Keratinocyte (primary cell): ENCODE measurements around the gene SKIDA1. TPM values are rescaled to one million over a fixed set of nuclear protein-coding genes. Genes with fewer than 3 reads are reported as not detected.
A peak's percentile ranks its signal among the peaks of the same experiment; 100 is the strongest.

Source experiments
- DNase-seq: peaks from one replicate; pipeline ENCODE4 v3.0.0-alpha.2; 2011; ENCODE audit warnings: low read depth, missing footprints, low spot score
- FAIRE-seq: peaks from 2 replicates; lab custom pipeline; 2011; peaks lifted over from hg19 to GRCh38; lab: Jason Lieb, UNC
- H2AFZ ChIP-seq: 2 replicates; pipeline ENCODE4 v1.6.0; 2012; ENCODE audit warnings: low read length, control low read depth, inconsistent platforms; ENCODE audit not compliant: control insufficient read depth
- H3K27ac ChIP-seq: 2 replicates; pipeline ENCODE4 v1.5.1; 2011; ENCODE audit warnings: low read length; ENCODE audit not compliant: control insufficient read depth, insufficient read depth
- H3K27me3 ChIP-seq: 3 replicates; pipeline ENCODE4 v1.6.0; 2011; ENCODE audit warnings: low read length; ENCODE audit not compliant: control insufficient read depth, insufficient read depth; ENCODE audit errors: extremely low read depth
- H3K36me3 ChIP-seq, 2 experiments: 2 replicates in 1 of 2; 3 replicates in 1 of 2; pipeline ENCODE4 v1.5.1; 2011; ENCODE audit warnings: low read length in 2 of 2, mild to moderate bottlenecking in 1 of 2; ENCODE audit not compliant: control insufficient read depth in 2 of 2, insufficient read depth in 2 of 2; ENCODE audit errors: extremely low read depth in 1 of 2
- H3K4me1 ChIP-seq: 3 replicates; pipeline ENCODE4 v1.5.1; 2011; ENCODE audit warnings: low read length; ENCODE audit not compliant: control insufficient read depth, insufficient read depth; ENCODE audit errors: extremely low read depth
- H3K4me2 ChIP-seq: 3 replicates; pipeline ENCODE4 v1.6.0; 2011; ENCODE audit warnings: low read depth, low read length; ENCODE audit not compliant: control insufficient read depth, insufficient read depth; ENCODE audit errors: extremely low read depth
- H3K4me3 ChIP-seq, 3 experiments: fragments of 200-600 bp in 1 of 3; sonication (generic) in 1 of 3; 2 replicates in 2 of 3; 3 replicates in 1 of 3; pipeline ENCODE4 v1.5.1; 2011 to 2016; ENCODE audit warnings: low read length in 3 of 3, mild to moderate bottlenecking in 3 of 3, control low read depth in 2 of 3, inconsistent platforms in 1 of 3, low read depth in 1 of 3, mixed read lengths in 1 of 3, mixed run types in 1 of 3, moderate library complexity in 1 of 3; ENCODE audit not compliant: control insufficient read depth in 2 of 3, insufficient read depth in 2 of 3; ENCODE audit errors: extremely low read depth in 1 of 3
- H3K79me2 ChIP-seq: 2 replicates; pipeline ENCODE4 v1.6.0; 2012; ENCODE audit warnings: low read length; ENCODE audit not compliant: control insufficient read depth, insufficient read depth
- H3K9ac ChIP-seq: 3 replicates; pipeline ENCODE4 v1.6.0; 2011; ENCODE audit warnings: low read length; ENCODE audit not compliant: control insufficient read depth, insufficient read depth; ENCODE audit errors: extremely low read depth
- H3K9me1 ChIP-seq: 3 replicates; pipeline ENCODE4 v1.6.0; 2011; ENCODE audit warnings: low read length; ENCODE audit not compliant: control insufficient read depth, insufficient read depth; ENCODE audit errors: extremely low read depth
- H3K9me3 ChIP-seq: 2 replicates; pipeline ENCODE4 v1.5.1; 2012; ENCODE audit warnings: low read depth, low read length; ENCODE audit not compliant: control insufficient read depth
- H4K20me1 ChIP-seq: 3 replicates; pipeline ENCODE4 v1.6.0; 2011; ENCODE audit warnings: low read length; ENCODE audit not compliant: control insufficient read depth, insufficient read depth; ENCODE audit errors: extremely low read depth
- EZH2 ChIP-seq: IDR thresholded peaks from one replicate; pipeline ENCODE4 v1.6.1; 2012; ENCODE audit warnings: inconsistent platforms, mild to moderate bottlenecking, low read length, moderate library complexity
- dilution Hi-C: fragments of 300-500 bp; cut with MboI; formaldehyde crosslinking; loops from one replicate; pipeline ENCODE4 v1.7.0; 2020; ENCODE audit warnings: low sequenced_read_pairs; ENCODE audit not compliant: extremely low pct_ligation_motif_present
- polyA plus RNA-seq, 5 experiments: library from polyadenylated mRNA; depleted of rRNA in 3 of 5; stranded (reverse) in 3 of 5; stranded (forward) in 1 of 5; unstranded in 1 of 5; fragments of >200 nt; gene quantifications; 1 replicate in 1 of 5; 2 replicates in 3 of 5; 3 replicates in 1 of 5; pipeline versions ENCODE4 v1.2.1 to v1.2.3, GENCODE V29; 2011 to 2012; ENCODE audit warnings: missing spikeins in 2 of 5, low read depth in 1 of 5, low replicate concordance in 1 of 5
- TF ChIP-seq, protein P1 (sequence below), 3 experiments: IDR thresholded peaks in 1 of 3; conservative IDR thresholded peaks in 1 of 3; optimal IDR thresholded peaks in 1 of 3; 2 replicates in 2 of 3; 3 replicates in 1 of 3; pipeline versions ENCODE3 to v1.5.1; 2011; ENCODE audit warnings: low read length in 3 of 3, mild to moderate bottlenecking in 3 of 3, moderate library complexity in 2 of 3, control low read depth in 1 of 3, inconsistent platforms in 1 of 3; ENCODE audit not compliant: insufficient read depth in 2 of 3; ENCODE audit errors: extremely low read depth in 1 of 3

Gene SKIDA1
- polyA plus RNA-seq, 1 donor (not counting 4 experiments of a cell fraction or from before 2014, with no cell fraction given), result 0.13 TPM

DNA sequence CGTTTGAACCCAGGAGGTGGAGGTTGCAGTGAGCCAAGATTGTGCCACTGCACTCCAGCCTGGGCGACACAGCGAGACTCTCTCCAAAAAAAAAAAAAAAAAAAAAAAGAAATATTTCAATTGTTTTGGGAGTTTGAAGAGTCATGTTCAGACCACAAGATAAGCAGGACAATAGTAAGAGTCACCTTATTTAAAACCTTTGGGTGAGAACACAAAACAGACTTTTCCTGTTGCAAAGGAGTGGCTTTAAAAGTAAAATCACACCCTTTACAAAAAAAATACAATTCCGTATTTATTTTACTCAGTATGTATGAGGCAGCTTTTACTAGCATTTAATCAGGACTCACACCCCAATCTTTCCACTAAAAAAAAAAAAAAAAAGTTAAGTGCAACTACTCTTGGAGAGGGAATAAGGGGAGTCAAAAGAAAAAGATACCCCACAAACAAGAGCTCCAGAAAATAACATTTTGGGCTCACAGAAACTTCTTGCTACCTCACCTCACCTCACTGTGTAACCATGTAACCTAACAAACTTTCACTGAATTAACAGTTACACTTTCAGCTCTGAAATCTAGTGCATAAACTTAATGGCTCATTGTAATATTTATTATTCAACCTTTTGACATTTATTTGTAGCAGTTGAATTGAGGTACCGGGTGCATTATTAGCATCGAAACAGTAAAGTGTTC, 11.2 kb downstream of the SKIDA1 start:
- dilution Hi-C loops, result no loop called here
- no peaks in the 10 kb centered on the region for H3K27me3 ChIP-seq
- peaks cover 22% of the 10 kb centered on the region for H3K4me1 ChIP-seq
- H3K9ac ChIP-seq, result no peak overlapping the region
- no peaks in the 10 kb centered on the region for H4K20me1 ChIP-seq
- TF ChIP-seq EZH2, result no peak
- TF ChIP-seq, protein P1, sequence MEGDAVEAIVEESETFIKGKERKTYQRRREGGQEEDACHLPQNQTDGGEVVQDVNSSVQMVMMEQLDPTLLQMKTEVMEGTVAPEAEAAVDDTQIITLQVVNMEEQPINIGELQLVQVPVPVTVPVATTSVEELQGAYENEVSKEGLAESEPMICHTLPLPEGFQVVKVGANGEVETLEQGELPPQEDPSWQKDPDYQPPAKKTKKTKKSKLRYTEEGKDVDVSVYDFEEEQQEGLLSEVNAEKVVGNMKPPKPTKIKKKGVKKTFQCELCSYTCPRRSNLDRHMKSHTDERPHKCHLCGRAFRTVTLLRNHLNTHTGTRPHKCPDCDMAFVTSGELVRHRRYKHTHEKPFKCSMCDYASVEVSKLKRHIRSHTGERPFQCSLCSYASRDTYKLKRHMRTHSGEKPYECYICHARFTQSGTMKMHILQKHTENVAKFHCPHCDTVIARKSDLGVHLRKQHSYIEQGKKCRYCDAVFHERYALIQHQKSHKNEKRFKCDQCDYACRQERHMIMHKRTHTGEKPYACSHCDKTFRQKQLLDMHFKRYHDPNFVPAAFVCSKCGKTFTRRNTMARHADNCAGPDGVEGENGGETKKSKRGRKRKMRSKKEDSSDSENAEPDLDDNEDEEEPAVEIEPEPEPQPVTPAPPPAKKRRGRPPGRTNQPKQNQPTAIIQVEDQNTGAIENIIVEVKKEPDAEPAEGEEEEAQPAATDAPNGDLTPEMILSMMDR (optimal IDR thresholded peaks at IDR 0.05 in 1 of 3, IDR thresholded peaks at IDR 0.05 in 1 of 3, conservative IDR thresholded peaks at IDR 0.05 in 1 of 3; ENCODE audit: extremely low read depth in 1 of 3, insufficient read depth in 2 of 3, low read length in 3 of 3), result no peak
- H3K36me3 ChIP-seq, result no peaks in the 10 kb centered on the region
- no peaks in the 10 kb centered on the region for H3K9me3 ChIP-seq
- H2AFZ ChIP-seq, result no peak overlapping the region
- peak overlapping the region; percentile 77 for H3K4me2 ChIP-seq
- no peak overlapping the region for H3K27ac ChIP-seq
- peak overlapping the region in 1 of 3 experiments; percentile 6 for H3K4me3 ChIP-seq
- no peak for DNase-seq
- no peaks in the 10 kb centered on the region for H3K9me1 ChIP-seq
- H3K79me2 ChIP-seq, result no peaks in the 10 kb centered on the region
- no peak for FAIRE-seq

DNA sequence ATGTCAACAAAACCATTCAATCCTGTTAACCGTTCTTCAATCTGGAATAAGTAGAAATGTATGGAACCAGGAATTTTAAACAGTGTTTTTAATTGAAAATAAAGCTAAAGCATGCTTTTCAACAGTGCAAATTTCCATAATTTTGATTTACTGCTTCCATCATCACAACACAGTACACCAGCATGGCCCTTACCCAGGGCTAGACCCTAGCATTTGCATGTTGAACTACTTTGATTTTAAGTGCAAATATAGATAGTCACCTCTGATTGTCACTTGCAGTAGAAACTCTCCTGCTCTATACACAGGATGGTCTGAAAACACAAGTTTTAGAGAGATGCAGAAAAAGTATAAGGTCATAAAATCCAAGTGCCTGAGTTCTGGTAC, 12.1 kb downstream of the SKIDA1 start:
- H3K79me2 ChIP-seq, result no peaks in the 10 kb centered on the region
- no peaks in the 10 kb centered on the region for H3K36me3 ChIP-seq
- H3K4me3 ChIP-seq, result no peak overlapping the region
- H3K9me3 ChIP-seq, result no peaks in the 10 kb centered on the region
- no peaks in the 10 kb centered on the region for H3K9me1 ChIP-seq
- H3K4me1 ChIP-seq, result peaks cover 19% of the 10 kb centered on the region
- H3K27me3 ChIP-seq, result no peaks in the 10 kb centered on the region
- no peak overlapping the region for H3K27ac ChIP-seq
- DNase-seq (no peak), FAIRE-seq (no peak)
- TF ChIP-seq EZH2, result no peak
- TF ChIP-seq, protein P1 (optimal IDR thresholded peaks at IDR 0.05 in 1 of 3, IDR thresholded peaks at IDR 0.05 in 1 of 3, conservative IDR thresholded peaks at IDR 0.05 in 1 of 3; ENCODE audit: extremely low read depth in 1 of 3, insufficient read depth in 2 of 3, low read length in 3 of 3), result no peak
- H4K20me1 ChIP-seq, result no peaks in the 10 kb centered on the region
- H3K4me2 ChIP-seq, result no peak overlapping the region
- no peak overlapping the region for H3K9ac ChIP-seq
- H2AFZ ChIP-seq, result no peak overlapping the region
- dilution Hi-C loops, result no loop called here
